ENCODE data around the gene ARX. TPM values are rescaled to one million over a fixed set of nuclear protein-coding genes. Genes with fewer than 3 reads are reported as not detected.

Gene ARX
- total RNA-seq, 1 donor from 2014 or later = 0.53 TPM

GRCh38 chrX:25048178-25048577 is 32.4 kb upstream of the ARX start:
- intact Hi-C loops (cut with DNase I) = no loop called here
- H3K27me3 ChIP-seq (ENCODE audit: low read depth) = no peaks in the 10 kb centered on the region
- H3K36me3 ChIP-seq = no peaks in the 10 kb centered on the region
- H3K4me3 ChIP-seq = no peak overlapping the region
- ATAC-seq (no peak), DNase-seq (no peak)
- no peaks in the 10 kb centered on the region for H3K4me1 ChIP-seq
- TF ChIP-seq, protein P1, sequence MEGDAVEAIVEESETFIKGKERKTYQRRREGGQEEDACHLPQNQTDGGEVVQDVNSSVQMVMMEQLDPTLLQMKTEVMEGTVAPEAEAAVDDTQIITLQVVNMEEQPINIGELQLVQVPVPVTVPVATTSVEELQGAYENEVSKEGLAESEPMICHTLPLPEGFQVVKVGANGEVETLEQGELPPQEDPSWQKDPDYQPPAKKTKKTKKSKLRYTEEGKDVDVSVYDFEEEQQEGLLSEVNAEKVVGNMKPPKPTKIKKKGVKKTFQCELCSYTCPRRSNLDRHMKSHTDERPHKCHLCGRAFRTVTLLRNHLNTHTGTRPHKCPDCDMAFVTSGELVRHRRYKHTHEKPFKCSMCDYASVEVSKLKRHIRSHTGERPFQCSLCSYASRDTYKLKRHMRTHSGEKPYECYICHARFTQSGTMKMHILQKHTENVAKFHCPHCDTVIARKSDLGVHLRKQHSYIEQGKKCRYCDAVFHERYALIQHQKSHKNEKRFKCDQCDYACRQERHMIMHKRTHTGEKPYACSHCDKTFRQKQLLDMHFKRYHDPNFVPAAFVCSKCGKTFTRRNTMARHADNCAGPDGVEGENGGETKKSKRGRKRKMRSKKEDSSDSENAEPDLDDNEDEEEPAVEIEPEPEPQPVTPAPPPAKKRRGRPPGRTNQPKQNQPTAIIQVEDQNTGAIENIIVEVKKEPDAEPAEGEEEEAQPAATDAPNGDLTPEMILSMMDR (IDR thresholded peaks at IDR 0.05) = no peak
- no peaks in the 10 kb centered on the region for H3K9me3 ChIP-seq
- H3K27ac ChIP-seq = no peak overlapping the region

- Histone ChIP-seq H3K4me1 (no peaks in the 10 kb centered on the region), H3K27me3 (ENCODE audit: low read depth) (no peaks in the 10 kb centered on the region), H3K9me3 (no peaks in the 10 kb centered on the region), H3K27ac (no peak overlapping the region), H3K36me3 (no peaks in the 10 kb centered on the region), H3K4me3 (no peak overlapping the region)
- intact Hi-C loops (cut with DNase I) = no loop called here
- TF ChIP-seq, protein P1 (IDR thresholded peaks at IDR 0.05) = no peak
- ATAC-seq = no peak
- DNase-seq = no peak
These were observed 27.4 kb upstream of the ARX start for GRCh38 chrX:25043192-25043591.

DNA sequence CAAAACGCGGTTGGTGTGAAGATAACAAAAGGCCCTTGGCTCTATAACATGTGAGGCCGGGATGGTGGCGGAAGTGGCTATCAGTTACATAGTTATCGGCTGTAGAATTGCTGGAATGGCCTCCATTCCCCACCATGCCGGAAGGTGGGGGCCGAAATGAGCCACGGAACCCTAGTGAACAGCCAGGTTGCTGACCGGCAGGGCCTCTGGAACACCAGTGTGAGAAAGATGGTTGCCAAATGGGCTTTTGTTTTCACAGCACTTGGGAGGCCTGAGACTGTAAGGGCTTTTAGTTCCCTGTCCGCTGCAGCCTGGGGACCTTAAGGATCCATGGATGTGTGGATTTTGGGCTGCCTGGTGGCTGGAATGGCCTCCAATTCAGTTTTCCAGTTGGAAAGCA is 23.3 kb upstream of the ARX start:
- intact Hi-C loops (cut with DNase I) = no loop called here
- no peak overlapping the region for H3K4me3 ChIP-seq
- no peaks in the 10 kb centered on the region for H3K4me1 ChIP-seq
- H3K27ac ChIP-seq = no peak overlapping the region
- TF ChIP-seq, protein P1 (IDR thresholded peaks at IDR 0.05) = no peak
- ATAC-seq = no peak
- no peak for DNase-seq
- H3K36me3 ChIP-seq = no peaks in the 10 kb centered on the region
- H3K9me3 ChIP-seq = no peaks in the 10 kb centered on the region
- no peaks in the 10 kb centered on the region for H3K27me3 ChIP-seq (ENCODE audit: low read depth)

- no peaks in the 10 kb centered on the region for H3K4me1 ChIP-seq
- ATAC-seq = no peak
- no peak for DNase-seq
- TF ChIP-seq, protein P1 (IDR thresholded peaks at IDR 0.05) = no peak
- no peaks in the 10 kb centered on the region for H3K9me3 ChIP-seq
- intact Hi-C loops (cut with DNase I) = no loop called here
- no peak overlapping the region for H3K4me3 ChIP-seq
- H3K27ac ChIP-seq = no peak overlapping the region
- H3K36me3 ChIP-seq = no peaks in the 10 kb centered on the region
- H3K27me3 ChIP-seq (ENCODE audit: low read depth) = no peaks in the 10 kb centered on the region
These were observed 19.1 kb upstream of the ARX start for GRCh38 chrX:25034889-25035288.

- H3K9me3 ChIP-seq = no peaks in the 10 kb centered on the region
- no peaks in the 10 kb centered on the region for H3K4me1 ChIP-seq
- TF ChIP-seq, protein P1 (IDR thresholded peaks at IDR 0.05) = no peak
- intact Hi-C loops (cut with DNase I) = no loop called here
- DNase-seq (no peak), ATAC-seq (no peak)
- no peak overlapping the region for H3K4me3 ChIP-seq
- no peak overlapping the region for H3K27ac ChIP-seq
- no peaks in the 10 kb centered on the region for H3K36me3 ChIP-seq
- H3K27me3 ChIP-seq (ENCODE audit: low read depth) = no peaks in the 10 kb centered on the region
These were observed 13.6 kb upstream of the ARX start for GRCh38 chrX:25029288-25029825.

DNA sequence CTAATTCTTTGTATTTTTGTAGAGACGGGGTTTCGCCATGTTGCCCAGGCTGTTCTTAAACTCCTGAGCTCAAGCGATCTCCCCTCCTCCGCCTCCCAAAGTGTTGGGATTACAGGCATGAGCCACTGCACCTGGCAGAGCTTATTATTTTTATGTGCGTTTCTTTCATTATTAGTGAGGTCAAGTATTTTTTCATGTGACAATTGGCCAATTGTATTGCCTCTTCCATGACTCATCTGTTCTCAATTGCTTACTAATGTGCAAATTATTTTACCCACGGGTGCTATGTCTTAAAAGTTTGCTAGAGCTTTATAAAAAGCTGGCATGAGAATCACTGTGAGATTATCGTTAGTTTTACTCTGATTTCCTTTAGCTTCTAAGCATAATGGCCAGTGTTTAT is 13.0 kb upstream of the ARX start:
- DNase-seq (no peak), ATAC-seq (no peak)
- H3K9me3 ChIP-seq = no peaks in the 10 kb centered on the region
- TF ChIP-seq, protein P1 (IDR thresholded peaks at IDR 0.05) = no peak
- no peak overlapping the region for H3K27ac ChIP-seq
- no peaks in the 10 kb centered on the region for H3K4me1 ChIP-seq
- intact Hi-C loops (cut with DNase I) = no loop called here
- no peaks in the 10 kb centered on the region for H3K36me3 ChIP-seq
- no peak overlapping the region for H3K4me3 ChIP-seq
- peaks cover 2% of the 10 kb centered on the region for H3K27me3 ChIP-seq (ENCODE audit: low read depth)

Data from lower lobe of right lung (tissue), 2 donors.